LNCAP (cell line): ENCODE results near the gene KLHL41.

ENCODE experiments used
- TF ChIP-seq, protein P1 (sequence below): fragments of 450-650 bp; IDR thresholded peaks from 2 replicates; pipeline ENCODE4 v1.5.1; 2017; ENCODE audit warnings: mild to moderate bottlenecking

Gene KLHL41

GRCh38 chr2:169569948-169570347 is 60.4 kb downstream of the KLHL41 start:
- TF ChIP-seq, protein P1, sequence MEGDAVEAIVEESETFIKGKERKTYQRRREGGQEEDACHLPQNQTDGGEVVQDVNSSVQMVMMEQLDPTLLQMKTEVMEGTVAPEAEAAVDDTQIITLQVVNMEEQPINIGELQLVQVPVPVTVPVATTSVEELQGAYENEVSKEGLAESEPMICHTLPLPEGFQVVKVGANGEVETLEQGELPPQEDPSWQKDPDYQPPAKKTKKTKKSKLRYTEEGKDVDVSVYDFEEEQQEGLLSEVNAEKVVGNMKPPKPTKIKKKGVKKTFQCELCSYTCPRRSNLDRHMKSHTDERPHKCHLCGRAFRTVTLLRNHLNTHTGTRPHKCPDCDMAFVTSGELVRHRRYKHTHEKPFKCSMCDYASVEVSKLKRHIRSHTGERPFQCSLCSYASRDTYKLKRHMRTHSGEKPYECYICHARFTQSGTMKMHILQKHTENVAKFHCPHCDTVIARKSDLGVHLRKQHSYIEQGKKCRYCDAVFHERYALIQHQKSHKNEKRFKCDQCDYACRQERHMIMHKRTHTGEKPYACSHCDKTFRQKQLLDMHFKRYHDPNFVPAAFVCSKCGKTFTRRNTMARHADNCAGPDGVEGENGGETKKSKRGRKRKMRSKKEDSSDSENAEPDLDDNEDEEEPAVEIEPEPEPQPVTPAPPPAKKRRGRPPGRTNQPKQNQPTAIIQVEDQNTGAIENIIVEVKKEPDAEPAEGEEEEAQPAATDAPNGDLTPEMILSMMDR = no peak

- TF ChIP-seq, protein P1 = no peak
Observed at GRCh38 chr2:169571571-169571970, 62.1 kb downstream of the KLHL41 start.

GRCh38 chr2:169572189-169572588 is 62.7 kb downstream of the KLHL41 start:
- TF ChIP-seq, protein P1 = no peak

GRCh38 chr2:169572821-169573159 is 63.3 kb downstream of the KLHL41 start:
- TF ChIP-seq, protein P1 = no peak

DNA sequence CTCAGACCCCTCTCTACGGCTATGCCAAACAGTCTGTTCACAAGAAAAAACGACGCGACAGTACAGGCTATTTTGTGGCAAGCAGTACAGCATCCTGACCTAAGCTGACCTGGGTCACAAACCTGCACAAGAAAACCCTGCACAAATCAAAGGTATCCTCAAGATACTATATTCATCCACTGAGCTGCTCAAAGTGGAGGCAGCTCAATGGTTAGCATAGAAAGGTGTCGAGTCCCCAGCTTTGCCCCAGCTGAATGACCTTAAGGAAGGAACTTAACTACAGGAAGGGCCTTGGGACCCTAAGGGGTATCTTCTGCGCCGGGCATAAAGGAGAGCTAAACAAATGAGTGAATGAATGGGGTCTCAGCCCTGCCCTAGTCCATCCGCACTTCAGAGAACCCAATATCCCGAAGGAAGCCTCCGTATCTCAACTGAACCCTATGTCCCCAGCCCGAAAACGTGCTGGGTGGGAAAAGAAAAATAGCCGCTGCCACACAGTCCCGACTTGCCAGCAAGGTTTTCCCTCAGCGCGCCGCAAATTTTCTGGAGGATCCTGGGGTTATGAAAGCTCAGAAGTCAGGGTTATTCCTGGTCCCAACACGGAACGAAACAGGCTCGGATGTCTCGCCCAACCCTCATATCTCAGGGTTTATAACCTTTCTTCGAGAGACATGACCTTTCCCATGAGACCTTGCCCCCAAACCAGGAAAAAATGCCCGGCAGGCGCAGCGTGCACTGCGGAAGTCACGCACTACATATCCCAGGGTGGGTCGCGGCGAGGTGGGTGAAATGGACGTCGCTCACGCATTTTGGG is 63.9 kb downstream of the KLHL41 start, which contains the start of gene FASTKD1:
Gene FASTKD1 (minus strand): TSS at position 706 of the 814 bp plus-strand sequence. CDS start 1,836 bp downstream, outside the sequence.
- TF ChIP-seq, protein P1 = no peak

- TF ChIP-seq, protein P1 = no peak
Observed at GRCh38 chr2:169573974-169574299, 64.4 kb downstream of the KLHL41 start.
